Endothelial cell of umbilical vein (primary cell): ENCODE results near the gene POFUT2. TPM values are rescaled to one million over a fixed set of nuclear protein-coding genes. Genes with fewer than 3 reads are reported as not detected.

Experiments
- BruUV-seq: library from RNA; stranded (reverse); fragments of 400-500 nt; replicated peaks from 2 replicates; lab custom pipeline; 2021; lab: Mats Ljungman, UMichigan
- CTCF ChIA-PET: fragments of 300-600, 350-600 bp; sonication (Branson Sonifier 250); formaldehyde crosslinking; loops from one replicate; lab custom pipeline; 2021; ENCODE audit warnings: antibody characterized with exemption, inconsistent platforms; lab: Charles Lee
- POLR2A ChIA-PET: fragments of 300-600, 350-600 bp; sonication (Branson Sonifier 250); formaldehyde crosslinking; loops from one replicate; lab custom pipeline; 2021; ENCODE audit warnings: antibody characterized with exemption, inconsistent platforms; lab: Charles Lee
- DNase-seq: peaks from one replicate; pipeline ENCODE4 v3.0.0-alpha.2; 2011; ENCODE audit warnings: low read depth, low spot score
- FAIRE-seq: peaks from 2 replicates; lab custom pipeline; 2011; peaks lifted over from hg19 to GRCh38; lab: Jason Lieb, UNC
- H2AFZ ChIP-seq: 2 replicates; pipeline ENCODE4 v1.6.0; 2012; ENCODE audit warnings: low read depth, low read length, control low read depth, inconsistent platforms
- H3K27ac ChIP-seq: 2 replicates; pipeline ENCODE4 v1.5.1; 2011; ENCODE audit warnings: low read depth, mild to moderate bottlenecking, control low read depth, low read length, moderate library complexity; ENCODE audit not compliant: insufficient read depth
- H3K27me3 ChIP-seq, 2 experiments: 2 replicates each; pipeline versions ENCODE4 v1.6.0 to v1.6.1; 2011; ENCODE audit warnings: low read length in 2 of 2, mixed read lengths in 1 of 2; ENCODE audit not compliant: control insufficient read depth in 2 of 2, insufficient read depth in 2 of 2
- H3K36me3 ChIP-seq, 2 experiments: 2 replicates in 1 of 2; 3 replicates in 1 of 2; pipeline ENCODE4 v1.5.1; 2011; ENCODE audit warnings: low read length in 2 of 2, mild to moderate bottlenecking in 1 of 2, moderate library complexity in 1 of 2; ENCODE audit not compliant: control insufficient read depth in 2 of 2, insufficient read depth in 2 of 2; ENCODE audit errors: extremely low read depth in 1 of 2
- H3K4me1 ChIP-seq: 3 replicates; pipeline ENCODE4 v1.5.1; 2011; ENCODE audit warnings: mild to moderate bottlenecking, low read length; ENCODE audit not compliant: control insufficient read depth, insufficient read depth; ENCODE audit errors: extremely low read depth
- H3K4me2 ChIP-seq: 2 replicates; pipeline ENCODE4 v1.6.1; 2011; ENCODE audit warnings: low read length, control low read depth, mixed read lengths; ENCODE audit not compliant: insufficient read depth
- H3K4me3 ChIP-seq, 3 experiments: fragments of 200-600 bp in 1 of 3; sonication (generic), shearing (Covaris generic) in 1 of 3; replicated peaks in 1 of 3; 2 replicates each; pipeline ENCODE4 v1.5.1; 2011 to 2016; ENCODE audit warnings: control low read depth in 3 of 3, low read length in 3 of 3, mild to moderate bottlenecking in 2 of 3, inconsistent platforms in 1 of 3, low read depth in 1 of 3, moderate library complexity in 1 of 3; ENCODE audit not compliant: insufficient read depth in 1 of 3
- H3K79me2 ChIP-seq: 2 replicates; pipeline ENCODE4 v1.6.0; 2012; ENCODE audit warnings: low read length, inconsistent platforms; ENCODE audit not compliant: control insufficient read depth, insufficient read depth
- H3K9ac ChIP-seq: replicated peaks from 2 replicates; pipeline ENCODE3; 2011; ENCODE audit warnings: low read length, control low read depth; ENCODE audit not compliant: insufficient read depth; ENCODE audit errors: extremely low read depth
- H3K9me1 ChIP-seq: replicated peaks from 3 replicates; pipeline ENCODE4 v1.6.0; 2011; ENCODE audit warnings: mild to moderate bottlenecking, low read length; ENCODE audit not compliant: control insufficient read depth, insufficient read depth; ENCODE audit errors: extremely low read depth
- H3K9me3 ChIP-seq: replicated peaks from 2 replicates; pipeline ENCODE4 v1.5.1; 2012; ENCODE audit warnings: low read length, inconsistent platforms; ENCODE audit not compliant: control insufficient read depth, insufficient read depth
- H4K20me1 ChIP-seq: replicated peaks from 2 replicates; pipeline ENCODE3; 2011; ENCODE audit warnings: mild to moderate bottlenecking, low read length; ENCODE audit not compliant: control insufficient read depth, insufficient read depth; ENCODE audit errors: extremely low read depth
- MAX ChIP-seq: IDR thresholded peaks from 2 replicates; pipeline ENCODE4 v1.6.1; 2011; ENCODE audit not compliant: insufficient read depth, insufficient read length
- POLR2A ChIP-seq: IDR thresholded peaks from 2 replicates; pipeline ENCODE4 v1.6.1; 2012; ENCODE audit warnings: low read depth, mild to moderate bottlenecking, control low read depth, low read length
- POLR2AphosphoS5 ChIP-seq: IDR thresholded peaks from 2 replicates; pipeline ENCODE4 v1.6.1; 2012; ENCODE audit warnings: low read depth, mild to moderate bottlenecking, control low read depth, low read length, moderate library complexity; ENCODE audit not compliant: insufficient read depth
- dilution Hi-C: fragments of 300-500 bp; cut with MboI; formaldehyde crosslinking; loops from one replicate; pipeline ENCODE4 v1.15.0; 2019; ENCODE audit warnings: low sequenced_read_pairs; ENCODE audit not compliant: extremely low pct_ligation_motif_present
- intact Hi-C: fragments of 100-400 bp; cut with micrococcal nuclease; formaldehyde crosslinking; loops from one replicate; pipeline ENCODE4 v1.10.0; 2022
- polyA plus RNA-seq, 4 experiments: library from polyadenylated mRNA; depleted of rRNA in 3 of 4; stranded (reverse) in 3 of 4; unstranded in 1 of 4; fragments of >200 nt; gene quantifications; 2 replicates each; pipeline versions ENCODE4 v1.2.1 to v1.2.3, GENCODE V29; 2011 to 2012; ENCODE audit warnings: missing spikeins in 1 of 4
- total RNA-seq: library from RNA; stranded (reverse); gene quantifications from 2 replicates; pipeline ENCODE4 v1.2.3, GENCODE V29; 2021
- TF ChIP-seq, protein P1 (sequence below), 2 donors: IDR thresholded peaks; 1 replicate in 1 of 2; 2 replicates in 1 of 2; pipeline ENCODE4 v1.5.1; 2011; ENCODE audit warnings: low read length in 2 of 2, mild to moderate bottlenecking in 2 of 2, moderate library complexity in 2 of 2, control low read depth in 1 of 2, inconsistent platforms in 1 of 2, low read depth in 1 of 2; ENCODE audit not compliant: insufficient read depth in 1 of 2; ENCODE audit errors: extremely low read depth in 1 of 2

The POFUT2 gene
- total and polyA plus RNA-seq, 2 donors (not counting 3 experiments of a cell fraction or from before 2014, with no cell fraction given): 30.7 to 47.5 TPM

DNA sequence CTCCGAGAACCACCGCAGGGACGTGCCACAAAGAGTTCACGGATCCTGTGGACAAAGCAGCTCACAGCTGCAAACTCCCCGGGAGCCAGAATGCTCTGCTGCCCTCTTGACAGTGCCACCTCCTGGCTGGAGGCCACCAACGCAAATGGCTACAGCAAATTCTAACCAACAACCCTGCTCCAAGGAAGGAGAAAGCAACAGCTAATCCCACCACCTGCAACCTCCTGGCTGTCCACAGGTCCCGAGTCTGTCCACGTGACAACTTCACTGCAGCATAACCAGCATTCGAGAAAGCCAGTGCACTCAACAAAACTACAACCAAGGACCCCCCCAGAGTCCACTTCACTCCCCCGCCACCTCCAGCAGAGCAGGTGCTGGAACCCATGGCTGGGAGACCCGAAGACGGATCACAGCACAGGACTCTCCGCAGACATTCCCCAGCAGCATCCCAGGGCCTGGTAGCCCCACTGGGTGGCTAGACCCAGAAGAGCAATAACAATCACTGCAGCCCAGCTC, 17.3 kb downstream of the POFUT2 start:
- H3K4me2 ChIP-seq: no peak overlapping the region
- DNase-seq: no peak
- no peak overlapping the region for H3K4me3 ChIP-seq
- H4K20me1 ChIP-seq: no peaks in the 10 kb centered on the region
- BruUV-seq: no TSS peak
- no peaks in the 10 kb centered on the region for H3K27me3 ChIP-seq
- no peaks in the 10 kb centered on the region for H3K9me3 ChIP-seq
- H2AFZ ChIP-seq: no peak overlapping the region
- H3K4me1 ChIP-seq: no peaks in the 10 kb centered on the region
- TF ChIP-seq, protein P1, sequence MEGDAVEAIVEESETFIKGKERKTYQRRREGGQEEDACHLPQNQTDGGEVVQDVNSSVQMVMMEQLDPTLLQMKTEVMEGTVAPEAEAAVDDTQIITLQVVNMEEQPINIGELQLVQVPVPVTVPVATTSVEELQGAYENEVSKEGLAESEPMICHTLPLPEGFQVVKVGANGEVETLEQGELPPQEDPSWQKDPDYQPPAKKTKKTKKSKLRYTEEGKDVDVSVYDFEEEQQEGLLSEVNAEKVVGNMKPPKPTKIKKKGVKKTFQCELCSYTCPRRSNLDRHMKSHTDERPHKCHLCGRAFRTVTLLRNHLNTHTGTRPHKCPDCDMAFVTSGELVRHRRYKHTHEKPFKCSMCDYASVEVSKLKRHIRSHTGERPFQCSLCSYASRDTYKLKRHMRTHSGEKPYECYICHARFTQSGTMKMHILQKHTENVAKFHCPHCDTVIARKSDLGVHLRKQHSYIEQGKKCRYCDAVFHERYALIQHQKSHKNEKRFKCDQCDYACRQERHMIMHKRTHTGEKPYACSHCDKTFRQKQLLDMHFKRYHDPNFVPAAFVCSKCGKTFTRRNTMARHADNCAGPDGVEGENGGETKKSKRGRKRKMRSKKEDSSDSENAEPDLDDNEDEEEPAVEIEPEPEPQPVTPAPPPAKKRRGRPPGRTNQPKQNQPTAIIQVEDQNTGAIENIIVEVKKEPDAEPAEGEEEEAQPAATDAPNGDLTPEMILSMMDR (IDR thresholded peaks at IDR 0.05; ENCODE audit: extremely low read depth in 1 of 2, insufficient read depth in 1 of 2, low read depth in 1 of 2, low read length in 2 of 2): peak in 1 of 2 donors; percentile 23
- TF ChIP-seq POLR2A: no peak
- no peak for TF ChIP-seq MAX
- no peak for FAIRE-seq
- H3K9ac ChIP-seq: no peak overlapping the region
- CTCF ChIA-PET: interaction anchor here (1.1 to 2.2 kb wide), 6 partner anchors 8 to 329 kb away, joined by 3 to 15 read pairs (median 3); partner anchors contain the start of gene POFUT2
- no peaks in the 10 kb centered on the region for H3K9me1 ChIP-seq
- POLR2A ChIA-PET: no interaction called here
- dilution Hi-C loops: no loop called here
- peaks cover 23% of the 10 kb centered on the region for H3K79me2 ChIP-seq
- intact Hi-C loops: no loop called here
- H3K27ac ChIP-seq: no peak overlapping the region
- peaks cover 7 to 30% of the 10 kb centered on the region in 2 experiments for H3K36me3 ChIP-seq

GRCh38 chr21:45269861-45270260, 17.8 kb downstream of the POFUT2 start:
- Histone ChIP-seq H3K4me1 (no peaks in the 10 kb centered on the region), H3K9me1 (no peaks in the 10 kb centered on the region), H3K4me2 (no peak overlapping the region), H3K27ac (no peak overlapping the region), H2AFZ (no peak overlapping the region), H3K4me3 (no peak overlapping the region), H3K9ac (no peak overlapping the region), H3K9me3 (no peaks in the 10 kb centered on the region), H3K27me3 (no peaks in the 10 kb centered on the region), H3K36me3 (peaks cover 7 to 34% of the 10 kb centered on the region in 2 experiments), H3K79me2 (peaks cover 20% of the 10 kb centered on the region), H4K20me1 (no peaks in the 10 kb centered on the region)
- DNase-seq: no peak
- POLR2A ChIA-PET: no interaction called here
- BruUV-seq: no TSS peak
- TF ChIP-seq MAX: no peak
- no peak for TF ChIP-seq POLR2AphosphoS5
- no peak for TF ChIP-seq POLR2A
- TF ChIP-seq, protein P1 (IDR thresholded peaks at IDR 0.05; ENCODE audit: extremely low read depth in 1 of 2, insufficient read depth in 1 of 2, low read depth in 1 of 2, low read length in 2 of 2): no peak
- intact Hi-C loops (no loop called here), dilution Hi-C loops (no loop called here)
- CTCF ChIA-PET: interaction anchor here (1.1 to 2.2 kb wide), 3 partner anchors 8 to 329 kb away, joined by 3 to 15 read pairs (median 6); no protein-coding TSS in a partner anchor
- no peak for FAIRE-seq
